HG03060 (cell line): ENCODE measurements around the gene AP2B1.

Experiments used
- ATAC-seq: cut with Tn5 transposase; IDR thresholded peaks from one replicate; pipeline ENCODE4 v1.9.1; 2021; ENCODE audit warnings: low read depth, moderate number of reproducible peaks; ENCODE audit not compliant: unreplicated experiment

The AP2B1 gene

DNA sequence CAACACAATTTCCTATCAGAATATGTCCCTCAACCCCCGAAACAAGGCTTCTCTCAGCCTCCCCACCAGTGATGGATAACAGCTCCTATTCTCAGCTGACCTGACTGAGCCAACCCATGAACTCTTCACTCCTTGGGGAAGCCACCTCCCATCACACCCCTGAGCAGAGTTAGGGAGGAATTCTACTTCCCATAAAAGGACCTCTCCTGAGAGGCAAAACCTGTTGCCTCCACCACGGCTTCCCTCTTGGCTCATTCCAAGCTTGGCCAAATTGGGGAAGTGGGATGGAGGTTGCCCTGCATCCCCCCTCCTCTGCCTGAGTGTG lies 138.6 kb downstream of the AP2B1 start:
- no peak for ATAC-seq

DNA sequence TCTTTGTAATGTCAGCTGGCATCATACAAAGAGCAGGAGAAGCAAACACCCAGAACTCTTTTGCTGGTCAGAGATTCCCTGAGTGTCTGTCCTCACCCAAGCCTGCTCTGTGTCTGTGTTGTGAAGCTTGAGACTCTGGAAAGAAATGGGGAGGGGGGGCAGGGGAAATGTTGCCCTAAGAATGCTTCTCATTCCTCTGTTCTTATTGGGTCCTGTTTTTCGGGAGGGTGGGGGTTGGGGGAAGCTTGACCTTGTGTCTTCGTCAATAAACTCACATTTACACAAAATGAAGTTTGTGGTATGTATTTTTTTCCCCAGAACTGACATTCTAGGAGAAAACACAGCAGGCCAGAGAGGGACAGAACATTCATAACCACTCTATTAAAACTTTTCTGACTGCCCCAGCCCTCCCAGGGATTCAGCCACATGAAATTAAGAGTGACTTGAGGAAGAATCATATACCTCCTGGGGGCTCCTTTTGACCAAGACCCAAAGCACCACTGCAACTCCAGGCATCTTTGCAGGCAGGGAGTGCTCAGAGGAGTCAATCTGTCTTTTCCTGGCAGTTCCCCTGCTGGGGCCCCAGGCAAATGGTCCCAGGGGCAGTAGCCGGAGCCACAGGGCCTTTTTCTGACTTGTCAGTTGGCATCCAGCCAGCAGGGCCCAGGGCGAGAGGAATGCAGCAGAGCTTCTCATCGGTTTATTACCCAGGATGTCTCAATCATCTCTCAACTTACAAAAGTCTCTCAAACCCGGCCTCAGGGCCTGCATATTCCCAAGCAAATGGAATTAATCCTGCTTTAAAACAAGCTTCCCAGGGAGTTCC lies 139.2 kb downstream of the AP2B1 start:
- no peak for ATAC-seq

DNA sequence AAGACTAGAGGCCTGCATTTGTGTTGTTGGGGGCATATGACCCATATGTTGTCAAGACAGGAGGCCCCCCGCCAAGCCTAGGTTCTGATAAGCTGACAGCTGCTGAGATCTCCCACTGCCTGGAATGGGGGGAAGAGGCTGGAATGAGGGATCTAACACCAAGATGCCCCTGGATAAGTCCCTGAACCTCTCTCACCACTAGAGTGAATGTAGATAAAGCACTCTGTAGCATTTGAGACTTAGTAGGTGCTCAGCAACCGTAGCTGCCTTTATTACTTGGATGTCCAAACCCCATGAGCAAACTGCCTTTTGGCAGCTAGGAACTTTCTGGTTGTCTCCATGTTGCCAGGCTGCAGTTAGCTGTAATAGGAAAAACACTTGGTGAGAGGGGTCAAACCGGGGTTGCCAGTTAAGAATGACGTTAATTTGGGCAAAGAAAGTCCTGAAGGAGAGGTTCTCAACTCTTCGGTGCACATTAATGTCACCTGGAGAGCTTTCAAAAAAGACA lies 139.9 kb downstream of the AP2B1 start:
- ATAC-seq: no peak

DNA sequence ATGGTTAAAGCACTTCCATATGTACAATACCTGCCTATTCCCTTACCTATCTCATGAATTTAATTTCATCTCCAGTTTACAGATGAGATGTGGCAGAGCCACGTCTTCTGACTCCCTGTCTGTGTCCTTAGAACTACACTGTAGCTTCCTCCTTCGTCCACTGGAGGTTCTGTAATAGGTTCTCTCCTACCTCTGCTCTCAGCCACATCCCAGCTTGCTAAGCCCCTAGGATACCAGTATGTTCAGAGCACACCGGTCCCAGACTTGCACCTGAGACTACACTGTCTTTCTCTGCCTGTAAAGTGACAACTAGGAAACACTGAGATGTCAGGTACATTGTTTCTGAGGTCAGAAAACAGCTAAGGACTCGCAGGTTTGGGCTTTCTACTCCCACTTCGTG lies 140.5 kb downstream of the AP2B1 start:
- ATAC-seq: no peak

DNA sequence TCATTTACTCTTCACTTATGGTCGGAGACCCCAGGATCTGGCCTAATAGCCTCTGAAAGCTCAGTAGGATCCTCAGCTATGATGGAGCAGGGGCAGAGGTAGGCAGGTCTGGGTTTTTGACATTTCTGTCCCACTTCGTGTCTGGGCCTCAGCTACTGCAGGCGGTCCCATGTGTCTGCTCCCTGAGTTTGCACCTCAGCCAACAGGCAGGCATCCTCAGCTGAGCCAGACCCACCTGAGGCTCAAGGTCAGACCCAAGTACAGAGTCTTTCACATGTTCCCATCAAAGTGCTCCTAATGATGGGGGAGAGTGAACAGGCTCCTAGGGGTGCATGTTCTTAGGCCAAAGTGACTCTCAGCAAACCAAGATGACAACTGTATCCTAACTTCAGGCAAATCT lies 141.4 kb downstream of the AP2B1 start:
- ATAC-seq: no peak

DNA sequence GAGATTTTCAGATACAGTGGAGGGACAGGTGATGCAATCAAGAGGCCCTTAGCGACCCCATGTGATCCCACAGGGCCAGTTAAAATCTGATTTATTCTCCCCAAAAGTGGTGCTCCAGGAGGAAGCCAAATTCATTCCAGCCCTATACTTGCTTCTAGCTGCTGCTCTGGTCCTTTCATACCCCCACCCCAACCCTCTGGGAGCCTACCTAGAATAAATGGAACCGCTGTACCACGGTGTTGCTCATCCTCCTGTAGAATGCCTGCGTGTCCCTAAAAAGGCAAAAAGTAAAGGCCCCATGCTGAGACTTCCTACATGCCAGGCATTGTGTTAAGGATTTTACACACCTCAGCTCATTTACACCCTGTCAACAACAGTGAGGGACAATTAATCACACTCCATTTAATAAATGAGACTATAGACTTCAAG lies 142.3 kb downstream of the AP2B1 start:
- ATAC-seq: no peak

DNA sequence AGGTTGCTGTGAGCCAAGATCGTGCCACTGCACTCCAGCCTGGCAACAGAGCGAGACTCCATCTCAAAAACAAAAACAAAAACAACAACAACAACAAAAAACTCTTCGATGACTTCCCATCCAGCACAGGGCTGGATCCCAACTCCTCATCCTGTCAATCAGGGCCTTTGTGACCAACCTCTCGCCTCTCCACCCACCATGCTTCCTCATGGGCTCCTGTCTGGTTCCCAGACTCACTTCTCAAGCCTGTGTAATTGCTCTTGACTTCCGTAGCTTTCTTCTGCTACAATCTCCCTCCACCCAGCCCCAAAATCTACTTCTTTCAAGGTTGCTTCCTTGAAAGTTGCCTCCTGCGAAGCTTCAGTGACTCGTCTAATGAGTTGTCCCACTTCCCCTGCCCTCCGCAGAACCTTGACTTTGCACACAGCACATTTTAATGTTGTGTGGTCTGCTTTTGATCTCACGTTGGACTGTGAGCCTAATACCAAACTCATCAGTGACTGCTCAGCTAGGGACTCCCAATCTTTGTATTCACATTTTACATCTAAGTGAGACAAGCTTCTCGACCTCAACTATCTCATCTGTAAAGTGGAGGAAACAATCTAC lies 143.4 kb downstream of the AP2B1 start:
- ATAC-seq: no peak

DNA sequence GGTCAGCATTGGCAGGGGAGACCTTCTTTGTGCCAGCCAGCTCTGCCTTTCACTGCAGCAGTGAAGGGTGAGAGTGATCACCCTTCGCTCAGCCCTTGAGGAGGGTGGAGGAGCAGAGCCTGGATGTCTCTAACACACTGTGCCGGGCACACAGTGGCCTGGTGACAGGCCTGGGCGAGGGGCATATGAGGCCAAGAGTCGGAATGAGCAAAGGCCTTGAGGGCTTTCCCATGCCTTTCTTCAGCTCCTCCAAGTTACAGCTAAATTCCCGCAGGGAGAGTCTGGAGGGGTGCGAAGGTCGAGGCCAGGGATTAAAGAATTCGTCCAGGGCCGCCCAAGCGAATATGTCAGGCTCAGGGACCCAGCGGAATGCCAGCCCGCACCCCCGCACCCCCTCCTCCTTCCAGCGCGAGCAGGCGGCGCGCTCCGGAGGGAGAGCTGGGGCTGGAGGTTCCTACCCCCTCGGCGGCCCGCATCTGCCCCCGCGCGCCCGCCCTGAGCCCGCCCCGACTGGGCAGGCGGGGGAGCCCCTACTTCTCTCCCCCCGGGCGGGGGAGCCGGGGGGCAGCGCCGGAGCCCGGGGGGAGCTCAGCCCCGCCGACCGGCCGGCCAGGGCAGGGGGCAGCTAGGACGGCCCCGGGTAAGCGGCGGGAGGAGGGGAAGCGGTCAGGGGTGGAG lies 144.3 kb downstream of the AP2B1 start, which contains the start of gene RASL10B:
Gene RASL10B (plus strand): TSS at position 401 of the 678 bp plus-strand sequence. CDS start 3,546 bp downstream, outside the sequence.
- ATAC-seq: no peak

DNA sequence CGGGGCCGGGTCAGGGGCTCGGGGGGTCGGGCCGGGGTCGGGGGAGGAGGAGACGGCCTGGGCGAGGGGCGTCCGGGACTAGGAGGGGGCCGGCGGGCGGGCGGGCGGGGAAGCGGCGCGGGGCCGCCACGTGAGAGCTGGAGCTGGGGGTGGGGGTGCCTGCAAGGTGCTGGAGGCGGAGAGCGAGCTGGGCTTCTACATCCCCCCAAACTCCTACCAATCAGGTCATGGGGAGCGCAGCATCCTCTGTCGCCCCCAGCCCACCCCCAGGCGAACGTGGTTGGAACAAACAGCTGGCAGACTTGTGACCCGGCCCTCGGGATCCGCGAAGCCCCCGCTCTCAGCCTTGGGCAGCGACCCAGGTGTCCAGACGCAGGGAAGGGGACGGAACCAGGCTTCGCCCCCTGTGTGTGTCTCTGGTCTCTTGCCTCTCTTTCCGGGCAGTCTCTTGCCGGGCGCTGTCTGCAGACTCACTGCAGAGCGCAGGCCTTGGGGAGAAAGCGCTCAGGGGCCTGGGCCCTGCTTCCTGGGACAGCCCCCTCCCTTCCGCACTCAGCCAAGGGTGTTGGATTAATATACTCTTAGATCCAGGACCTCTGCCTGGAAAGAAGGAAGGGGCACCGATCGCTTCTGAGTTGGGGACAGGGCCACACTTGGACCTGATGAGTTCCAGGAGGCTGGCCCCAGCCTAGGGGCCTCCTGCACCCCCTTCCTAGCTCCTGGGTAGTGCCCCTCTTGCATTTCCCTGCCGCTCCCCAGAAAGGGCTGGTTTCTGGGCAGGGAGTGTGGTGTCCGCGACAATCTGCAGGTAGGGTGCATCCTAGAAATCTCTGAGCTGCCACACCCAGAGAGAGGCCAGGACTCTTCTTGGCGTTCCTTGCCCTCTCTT lies 145.0 kb downstream of the AP2B1 start:
- ATAC-seq: no peak

DNA sequence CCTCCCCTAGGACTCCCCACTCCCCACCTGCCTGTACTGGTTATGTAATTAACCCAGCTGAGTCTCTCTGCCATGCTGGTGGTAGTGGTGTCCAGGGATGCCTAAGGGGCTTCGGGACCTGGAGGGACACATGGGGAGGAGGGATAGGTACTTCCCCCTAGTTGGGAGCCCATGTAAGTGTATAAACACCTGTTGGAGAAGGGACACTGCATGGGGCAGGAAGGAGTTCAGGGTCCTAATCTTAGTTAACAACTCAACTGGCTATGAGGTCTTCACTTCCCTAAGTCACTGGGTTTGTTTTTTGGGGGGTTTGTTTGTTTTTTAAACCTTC lies 145.6 kb downstream of the AP2B1 start:
- no peak for ATAC-seq

DNA sequence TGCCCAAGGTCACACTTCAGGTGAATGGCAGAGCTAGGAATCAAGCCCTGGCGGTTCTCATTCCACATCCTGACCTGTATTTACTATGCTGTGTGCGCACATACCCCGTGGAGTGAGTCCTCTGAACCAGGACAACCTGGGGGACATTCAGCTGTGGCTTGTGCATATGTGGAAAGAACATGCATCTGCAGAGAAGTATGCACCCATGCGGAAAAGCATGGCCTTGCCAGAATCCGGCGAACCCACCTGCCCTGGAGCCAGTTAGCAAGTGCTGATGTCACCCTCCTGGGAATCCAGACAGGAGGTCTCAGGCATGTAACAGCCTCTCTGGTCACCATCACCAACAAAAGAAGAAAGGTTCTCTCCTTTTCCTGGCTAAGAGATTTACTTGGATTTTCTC lies 146.2 kb downstream of the AP2B1 start:
- ATAC-seq: no peak

DNA sequence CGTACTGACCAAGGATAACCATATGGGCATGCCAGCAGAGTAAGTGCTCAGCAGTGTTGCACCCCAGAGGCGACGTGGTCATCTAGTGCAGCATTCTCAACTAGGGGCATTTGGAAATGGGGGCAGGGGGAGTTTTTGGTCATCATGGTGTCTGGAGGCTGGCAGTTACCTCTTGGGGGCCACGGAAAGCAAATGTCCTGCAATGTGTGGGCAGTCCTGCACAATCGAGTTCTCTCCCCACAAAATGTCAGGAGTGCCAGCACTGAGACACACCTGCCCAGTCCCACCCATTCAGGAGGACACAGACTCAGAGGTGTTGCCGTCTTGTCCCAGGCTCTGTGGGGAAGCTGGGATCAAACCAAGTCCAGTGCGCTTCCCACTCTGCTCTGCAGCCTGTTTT lies 147.3 kb downstream of the AP2B1 start:
- ATAC-seq: no peak

DNA sequence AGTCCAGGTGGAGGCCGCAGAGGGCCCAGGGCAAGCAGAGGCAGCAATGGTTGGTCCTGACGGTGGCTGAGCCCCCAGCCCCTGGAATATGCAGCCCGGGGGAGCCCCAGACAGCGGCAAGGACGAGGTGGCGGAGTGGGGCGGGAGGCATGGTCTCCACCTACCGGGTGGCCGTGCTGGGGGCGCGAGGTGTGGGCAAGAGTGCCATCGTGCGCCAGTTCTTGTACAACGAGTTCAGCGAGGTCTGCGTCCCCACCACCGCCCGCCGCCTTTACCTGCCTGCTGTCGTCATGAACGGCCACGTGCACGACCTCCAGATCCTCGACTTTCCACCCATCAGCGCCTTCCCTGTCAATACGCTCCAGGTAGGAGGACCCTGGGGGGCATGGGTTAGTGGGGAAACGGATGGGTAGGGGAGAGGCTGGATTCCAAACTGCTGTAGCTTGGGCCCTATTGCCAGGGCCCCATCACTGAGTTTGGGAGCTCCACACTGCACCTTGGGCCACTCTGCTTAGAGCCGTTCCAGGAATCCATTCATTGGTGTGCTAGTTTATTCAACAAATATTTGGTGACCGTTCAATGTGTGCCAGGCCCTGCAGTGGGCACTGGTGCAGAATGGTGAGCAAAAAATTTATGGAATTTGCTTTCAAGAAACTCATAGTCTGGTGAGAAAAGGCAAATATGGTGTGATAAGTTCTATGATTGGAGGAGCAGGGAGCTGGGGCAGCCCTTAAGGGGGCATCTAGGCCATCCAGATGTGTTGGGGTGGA lies 148.1 kb downstream of the AP2B1 start:
- no peak for ATAC-seq

DNA sequence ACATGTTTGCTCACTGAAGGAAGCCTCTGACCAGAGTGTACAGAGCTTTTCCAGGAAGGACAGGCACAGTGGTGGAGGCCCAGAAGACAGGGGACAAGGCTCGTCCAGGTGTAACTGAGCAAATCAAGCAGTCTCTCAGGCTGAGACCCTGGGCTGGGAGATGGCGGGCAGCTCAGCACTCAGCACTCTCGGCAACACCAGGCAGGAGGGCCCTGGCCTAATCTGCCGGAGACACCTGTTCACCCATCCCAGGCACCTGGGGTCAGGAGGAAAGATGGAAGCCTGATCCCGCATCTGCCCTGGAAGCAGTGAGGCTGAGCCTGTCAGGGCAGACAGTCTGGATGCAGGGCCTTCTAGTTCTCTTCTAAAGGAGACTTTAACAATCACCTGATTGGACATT lies 149.1 kb downstream of the AP2B1 start:
- no peak for ATAC-seq

DNA sequence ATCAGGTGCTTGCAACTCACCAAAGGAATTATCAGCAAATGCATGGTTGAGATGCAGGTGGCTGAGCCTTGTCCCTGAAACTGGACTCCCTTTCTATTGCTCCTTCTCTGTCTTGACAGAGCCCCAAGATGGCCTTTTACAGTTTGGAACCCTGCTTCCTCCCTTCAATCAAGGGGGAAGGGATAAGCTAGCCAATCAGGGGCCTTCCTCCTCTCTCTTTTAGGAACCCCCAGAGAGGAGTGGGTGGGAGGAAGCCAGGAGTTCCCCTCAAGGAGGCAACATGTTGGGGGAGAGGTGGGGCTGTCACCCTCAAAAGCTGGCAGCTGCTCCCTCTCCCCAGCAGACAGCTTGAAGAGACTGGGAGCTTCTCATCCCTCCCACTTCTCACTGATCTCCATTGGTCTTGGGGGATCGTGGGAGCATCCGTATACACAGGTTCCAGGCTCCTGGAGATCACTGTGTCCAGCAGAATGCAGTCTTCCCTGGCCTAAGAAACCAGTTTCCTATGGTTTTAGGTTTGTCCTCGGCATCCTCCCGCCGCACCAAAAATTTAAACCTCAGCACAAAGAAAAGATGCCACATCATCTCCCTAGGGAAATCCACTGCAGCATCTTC lies 151.5 kb downstream of the AP2B1 start:
- ATAC-seq: no peak

DNA sequence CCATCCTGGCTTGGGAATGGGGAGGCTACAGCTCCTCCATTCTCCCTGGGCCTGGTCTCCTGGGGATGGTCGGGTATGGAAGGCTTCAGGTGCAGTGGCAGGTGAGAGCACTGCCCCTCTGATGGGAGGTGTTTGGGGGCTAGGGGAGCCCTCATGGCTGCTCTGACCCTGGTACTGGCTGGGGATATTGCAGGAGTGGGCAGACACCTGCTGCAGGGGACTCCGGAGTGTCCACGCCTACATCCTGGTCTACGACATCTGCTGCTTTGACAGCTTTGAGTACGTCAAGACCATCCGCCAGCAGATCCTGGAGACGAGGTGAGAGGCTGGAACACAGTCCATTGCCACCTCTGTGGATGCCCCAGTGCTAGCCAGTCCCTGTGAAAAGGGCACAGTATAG lies 153.1 kb downstream of the AP2B1 start:
- no peak for ATAC-seq

DNA sequence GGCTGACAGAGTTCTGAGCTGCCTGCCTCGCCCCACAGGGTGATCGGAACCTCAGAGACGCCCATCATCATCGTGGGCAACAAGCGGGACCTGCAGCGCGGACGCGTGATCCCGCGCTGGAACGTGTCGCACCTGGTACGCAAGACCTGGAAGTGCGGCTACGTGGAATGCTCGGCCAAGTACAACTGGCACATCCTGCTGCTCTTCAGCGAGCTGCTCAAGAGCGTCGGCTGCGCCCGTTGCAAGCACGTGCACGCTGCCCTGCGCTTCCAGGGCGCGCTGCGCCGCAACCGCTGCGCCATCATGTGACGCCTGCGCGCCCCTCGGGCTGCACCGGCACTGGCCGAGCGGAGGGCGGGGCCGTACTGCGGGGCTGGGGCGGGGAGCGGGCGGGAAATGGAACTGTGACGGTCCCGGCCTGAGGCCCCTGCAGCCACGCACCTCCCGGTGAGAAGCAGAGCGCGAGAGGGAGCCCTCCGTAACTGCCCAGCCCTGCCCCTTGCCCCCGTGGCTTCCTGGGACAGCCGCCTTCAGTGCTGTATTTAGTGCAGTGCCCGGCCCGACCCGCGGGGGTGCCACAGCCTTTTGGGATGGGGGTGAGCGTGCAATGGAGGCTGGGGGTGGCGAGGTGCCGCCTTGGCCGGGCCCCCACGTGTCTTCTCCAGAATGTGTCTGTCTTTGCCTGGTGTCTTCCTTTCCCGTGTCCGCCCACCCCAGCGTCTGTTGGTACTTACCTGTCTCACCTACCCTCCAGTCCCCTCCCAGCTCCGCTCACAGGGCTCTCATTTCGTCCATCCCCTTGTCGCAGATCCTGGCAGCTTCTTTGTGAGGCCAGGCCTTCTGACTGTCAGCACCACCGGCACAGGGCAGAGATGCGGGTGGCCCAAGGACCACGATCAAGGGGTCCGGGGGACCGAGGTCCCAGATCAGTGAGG lies 154.1 kb downstream of the AP2B1 start:
- ATAC-seq: no peak

DNA sequence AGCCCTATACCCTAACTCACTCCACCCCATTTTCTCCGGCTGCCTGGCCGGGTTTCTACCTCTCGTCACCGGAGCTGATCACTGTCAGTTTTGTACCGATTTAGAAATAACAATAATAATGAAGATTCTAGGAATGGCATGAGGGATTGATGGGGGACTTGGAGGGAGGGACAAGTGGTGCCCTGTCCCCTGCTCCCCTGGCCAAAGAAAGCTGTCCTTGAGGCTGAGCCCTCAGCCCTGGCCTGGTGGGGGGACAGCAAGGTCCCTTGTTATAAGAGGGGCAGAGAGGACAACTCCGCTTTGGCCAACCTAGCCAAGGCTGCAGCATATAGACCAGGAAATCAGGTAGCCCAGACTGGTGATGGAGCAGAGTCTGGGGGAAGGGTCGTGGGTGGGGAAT lies 155.4 kb downstream of the AP2B1 start:
- no peak for ATAC-seq
